HAP-1 (cell line): ENCODE data around the gene NOL7.

ENCODE experiments used
- DNase-seq, 2 experiments: peaks; one replicate each; pipeline ENCODE4 v3.0.0-alpha.2; 2016 to 2020; ENCODE audit warnings: low spot score in 2 of 2
- H3K27me3 ChIP-seq: fragments of 250-450 bp; sonication (Bioruptor Pico); 2 replicates; pipeline ENCODE4 v1.5.1; 2020; ENCODE audit warnings: low read depth, mild to moderate bottlenecking, moderate library complexity
- H3K36me3 ChIP-seq: fragments of 250-450 bp; sonication (Bioruptor Pico); replicated peaks from 2 replicates; pipeline ENCODE4 v1.5.1; 2020; ENCODE audit warnings: mild to moderate bottlenecking
- H3K4me1 ChIP-seq: fragments of 250-450 bp; sonication (Bioruptor Pico); 2 replicates; pipeline ENCODE4 v1.5.1; 2020; ENCODE audit warnings: mild to moderate bottlenecking
- H3K4me3 ChIP-seq: fragments of 250-450 bp; sonication (Bioruptor Pico); 2 replicates; pipeline ENCODE4 v1.5.1; 2020; ENCODE audit warnings: mild to moderate bottlenecking, moderate library complexity
- H3K9me3 ChIP-seq: fragments of 250-450 bp; sonication (Bioruptor Pico); 2 replicates; pipeline ENCODE4 v1.5.1; 2020; ENCODE audit warnings: mild to moderate bottlenecking, moderate library complexity
- in situ Hi-C: fragments of 300-500 bp; cut with MboI; formaldehyde crosslinking; loops from 3 replicates; pipeline ENCODE4 v1.14.3; 2020; ENCODE audit warnings: low sequenced_read_pairs, inconsistent platforms, mixed read lengths

Gene NOL7

GRCh38 chr6:13648850-13649249, 33.7 kb downstream of the NOL7 start:
- H3K4me3 ChIP-seq, result no peak overlapping the region
- no peaks in the 10 kb centered on the region for H3K27me3 ChIP-seq
- no peaks in the 10 kb centered on the region for H3K36me3 ChIP-seq
- no peak for DNase-seq
- in situ Hi-C loops, result no loop called here
- no peaks in the 10 kb centered on the region for H3K9me3 ChIP-seq
- no peaks in the 10 kb centered on the region for H3K4me1 ChIP-seq

- Histone ChIP-seq H3K27me3 (no peaks in the 10 kb centered on the region), H3K4me1 (no peaks in the 10 kb centered on the region)
- in situ Hi-C loops, result no loop called here
These were observed 34.3 kb downstream of the NOL7 start for GRCh38 chr6:13649393-13649792.

GRCh38 chr6:13653296-13653695, 38.2 kb downstream of the NOL7 start:
- Histone ChIP-seq H3K27me3 (no peaks in the 10 kb centered on the region), H3K36me3 (0 out of 2 replicates have a peak, but pooled peaks cover 3% of the 10 kb centered on the region), H3K9me3 (no peaks in the 10 kb centered on the region), H3K4me3 (no peak overlapping the region), H3K4me1 (peaks cover 6% of the 10 kb centered on the region)
- no peak for DNase-seq
- in situ Hi-C loops, result no loop called here

More at GRCh38 chr6:13649393-13649792, 34.3 kb downstream of the NOL7 start:
- no peak for DNase-seq
- Histone ChIP-seq H3K9me3 (no peaks in the 10 kb centered on the region), H3K36me3 (no peaks in the 10 kb centered on the region), H3K4me3 (no peak overlapping the region)

- DNase-seq, result no peak
- Histone ChIP-seq H3K36me3 (0 out of 2 replicates have a peak, but pooled peaks cover 3% of the 10 kb centered on the region), H3K27me3 (no peaks in the 10 kb centered on the region), H3K9me3 (no peaks in the 10 kb centered on the region), H3K4me1 (peaks cover 6% of the 10 kb centered on the region), H3K4me3 (no peak overlapping the region)
- in situ Hi-C loops, result no loop called here
These were observed 39.4 kb downstream of the NOL7 start for GRCh38 chr6:13654496-13654895.

- H3K9me3 ChIP-seq, result no peaks in the 10 kb centered on the region
- in situ Hi-C loops, result no loop called here
- no peak for DNase-seq
These were observed 40.6 kb downstream of the NOL7 start for GRCh38 chr6:13655700-13656099.

GRCh38 chr6:13660273-13660672, 45.1 kb downstream of the NOL7 start:
- Histone ChIP-seq H3K4me3 (no peak overlapping the region), H3K27me3 (no peaks in the 10 kb centered on the region), H3K4me1 (peaks cover 17% of the 10 kb centered on the region), H3K36me3 (no peaks in the 10 kb centered on the region), H3K9me3 (no peaks in the 10 kb centered on the region)
- no peak for DNase-seq
- in situ Hi-C loops, result no loop called here

More at GRCh38 chr6:13655700-13656099, 40.6 kb downstream of the NOL7 start:
- peaks cover 6% of the 10 kb centered on the region for H3K4me1 ChIP-seq
- 0 out of 2 replicates have a peak, but pooled peaks cover 3% of the 10 kb centered on the region for H3K36me3 ChIP-seq
- H3K27me3 ChIP-seq, result no peaks in the 10 kb centered on the region
- no peak overlapping the region for H3K4me3 ChIP-seq

GRCh38 chr6:13660893-13661292, 45.8 kb downstream of the NOL7 start:
- in situ Hi-C loops, result no loop called here
- Histone ChIP-seq H3K9me3 (no peaks in the 10 kb centered on the region), H3K4me3 (no peak overlapping the region), H3K27me3 (no peaks in the 10 kb centered on the region), H3K36me3 (no peaks in the 10 kb centered on the region), H3K4me1 (peaks cover 13% of the 10 kb centered on the region)
- no peak for DNase-seq

- Histone ChIP-seq H3K27me3 (no peaks in the 10 kb centered on the region), H3K4me3 (no peak overlapping the region), H3K36me3 (no peaks in the 10 kb centered on the region), H3K9me3 (no peaks in the 10 kb centered on the region), H3K4me1 (peaks cover 11% of the 10 kb centered on the region)
- DNase-seq, result no peak
- in situ Hi-C loops, result no loop called here
These were observed 46.5 kb downstream of the NOL7 start for GRCh38 chr6:13661647-13662046.

- no peak for DNase-seq
- Histone ChIP-seq H3K9me3 (no peaks in the 10 kb centered on the region), H3K4me1 (peaks cover 11% of the 10 kb centered on the region), H3K36me3 (no peaks in the 10 kb centered on the region), H3K4me3 (no peak overlapping the region), H3K27me3 (no peaks in the 10 kb centered on the region)
- in situ Hi-C loops, result no loop called here
These were observed 47.7 kb downstream of the NOL7 start for GRCh38 chr6:13662651-13663334.

GRCh38 chr6:13663986-13664385, 48.9 kb downstream of the NOL7 start:
- Histone ChIP-seq H3K4me3 (no peak overlapping the region), H3K4me1 (peaks cover 11% of the 10 kb centered on the region), H3K36me3 (no peaks in the 10 kb centered on the region), H3K9me3 (no peaks in the 10 kb centered on the region), H3K27me3 (no peaks in the 10 kb centered on the region)
- DNase-seq, result no peak
- in situ Hi-C loops, result no loop called here

- Histone ChIP-seq H3K9me3 (no peaks in the 10 kb centered on the region), H3K27me3 (no peaks in the 10 kb centered on the region), H3K4me3 (no peak overlapping the region), H3K36me3 (no peaks in the 10 kb centered on the region), H3K4me1 (peaks cover 11% of the 10 kb centered on the region)
- in situ Hi-C loops, result no loop called here
- no peak for DNase-seq
These were observed 49.7 kb downstream of the NOL7 start for GRCh38 chr6:13664703-13665352.

GRCh38 chr6:13666194-13667105, 51.3 kb downstream of the NOL7 start:
- no peaks in the 10 kb centered on the region for H3K27me3 ChIP-seq
- no peaks in the 10 kb centered on the region for H3K36me3 ChIP-seq
- H3K4me1 ChIP-seq, result peaks cover 11% of the 10 kb centered on the region
- no peak overlapping the region for H3K4me3 ChIP-seq
- no peak for DNase-seq
- in situ Hi-C loops, result no loop called here
- H3K9me3 ChIP-seq, result no peaks in the 10 kb centered on the region

- DNase-seq, result no peak
- H3K9me3 ChIP-seq, result no peaks in the 10 kb centered on the region
- H3K36me3 ChIP-seq, result no peaks in the 10 kb centered on the region
- H3K4me1 ChIP-seq, result peaks cover 11% of the 10 kb centered on the region
- H3K27me3 ChIP-seq, result no peaks in the 10 kb centered on the region
- in situ Hi-C loops, result no loop called here
- H3K4me3 ChIP-seq, result no peak overlapping the region
These were observed 52.5 kb downstream of the NOL7 start for GRCh38 chr6:13667655-13668054.
